GM19395 (cell line): Measurements from ENCODE around the gene DDIAS.
A peak's percentile ranks its signal among the peaks of the same experiment; 100 is the strongest.
"Not testable (repeated sequence)": the region's sequence is repeated elsewhere in the genome, so short reads cannot be mapped to it uniquely, and the experiment has no call there.

Experiments
- ATAC-seq: cut with Tn5 transposase; IDR thresholded peaks from one replicate; pipeline ENCODE4 v1.9.1; 2021; ENCODE audit warnings: mild to moderate bottlenecking, moderate library complexity; ENCODE audit not compliant: unreplicated experiment

DDIAS gene

GRCh38 chr11:82889133-82890001 lies 12.2 kb upstream of the DDIAS start:
- no peak for ATAC-seq

DNA sequence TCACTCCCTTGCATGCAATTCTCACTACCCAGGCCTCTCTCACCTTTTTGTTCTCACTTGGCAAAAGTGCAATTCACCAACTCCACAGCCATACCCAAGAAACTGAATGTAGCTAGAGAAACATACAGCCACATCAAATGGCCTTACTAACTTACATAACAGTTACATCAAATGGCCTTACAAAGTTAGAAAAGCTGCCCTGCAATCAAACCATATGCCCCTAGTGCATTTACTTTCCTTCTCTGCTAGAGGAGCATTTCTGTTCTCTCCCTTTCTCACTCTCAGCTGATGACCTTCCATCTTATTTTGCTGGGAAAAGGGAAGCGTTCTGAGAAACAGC lies 11.6 kb upstream of the DDIAS start:
- no peak for ATAC-seq

DNA sequence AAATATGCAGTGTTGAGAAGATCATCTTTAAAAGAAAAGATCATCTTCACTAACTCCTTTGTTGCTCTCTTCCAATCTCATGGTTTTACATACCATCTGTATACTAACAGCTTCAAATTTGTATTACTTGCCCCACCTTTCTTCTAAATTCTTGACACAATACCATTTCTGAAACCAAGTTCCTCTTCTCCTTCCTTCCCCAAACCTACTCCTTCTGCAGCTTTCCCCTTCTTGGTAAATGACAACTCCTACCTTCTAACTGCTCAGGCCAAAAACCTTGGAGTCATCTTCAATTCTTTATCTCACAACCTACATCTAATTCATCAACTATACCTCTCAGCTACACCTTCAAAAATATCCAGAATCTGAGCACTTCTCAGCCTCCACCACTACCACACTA lies 10.6 kb upstream of the DDIAS start:
- ATAC-seq = no peak

- ATAC-seq = no peak
Measured at GRCh38 chr11:82892611-82893169, 8.8 kb upstream of the DDIAS start.

DNA sequence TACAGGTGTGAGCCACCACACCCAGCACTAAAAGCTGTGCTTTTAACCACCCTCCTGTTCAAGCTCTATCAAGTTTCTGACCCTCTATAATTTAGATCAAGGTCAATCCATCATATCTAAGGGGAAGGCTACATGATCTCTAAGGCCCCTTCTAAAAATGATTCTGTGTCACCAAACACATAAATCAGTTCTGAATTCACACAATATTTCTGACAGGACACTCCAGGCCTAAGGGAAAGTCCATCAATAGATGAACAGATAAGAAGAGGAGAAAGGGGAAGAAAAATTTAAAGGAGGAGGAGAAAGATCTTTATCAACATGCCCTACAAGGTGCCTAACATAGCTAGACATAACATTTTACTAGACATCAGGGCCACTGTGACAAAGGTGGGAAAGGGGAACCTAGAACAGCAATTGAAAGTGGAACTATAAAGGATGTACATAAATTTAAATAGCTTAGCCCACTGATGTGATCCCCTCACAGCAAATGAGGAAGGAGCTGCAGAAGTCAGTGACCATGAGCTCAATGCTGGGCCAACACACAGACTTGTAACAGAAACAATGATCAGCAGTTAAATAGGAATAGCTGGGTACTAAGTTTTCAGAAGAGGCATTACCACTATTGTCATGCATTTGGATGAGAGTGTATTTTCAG lies 6.0 kb upstream of the DDIAS start:
- ATAC-seq = peak; percentile 36

DNA sequence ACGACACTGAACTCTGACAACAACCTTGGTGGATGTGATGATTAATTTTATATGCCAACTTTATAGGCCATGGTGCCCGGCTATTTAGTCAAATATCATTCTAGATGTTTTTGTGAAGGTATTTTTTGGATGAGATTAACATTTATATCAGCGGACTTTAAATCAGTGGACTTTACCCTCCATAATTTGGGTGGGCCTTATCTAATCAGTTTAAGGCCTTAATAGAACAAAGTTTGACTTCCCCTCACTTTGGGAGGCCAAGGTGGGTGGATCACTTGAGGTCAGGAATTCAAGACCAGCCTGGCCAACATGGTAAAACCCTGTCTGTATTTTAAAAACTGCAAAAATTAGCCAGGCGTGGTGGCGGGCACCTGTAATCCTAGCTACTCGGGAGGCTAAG lies 5.4 kb upstream of the DDIAS start:
- ATAC-seq = no peak

DNA sequence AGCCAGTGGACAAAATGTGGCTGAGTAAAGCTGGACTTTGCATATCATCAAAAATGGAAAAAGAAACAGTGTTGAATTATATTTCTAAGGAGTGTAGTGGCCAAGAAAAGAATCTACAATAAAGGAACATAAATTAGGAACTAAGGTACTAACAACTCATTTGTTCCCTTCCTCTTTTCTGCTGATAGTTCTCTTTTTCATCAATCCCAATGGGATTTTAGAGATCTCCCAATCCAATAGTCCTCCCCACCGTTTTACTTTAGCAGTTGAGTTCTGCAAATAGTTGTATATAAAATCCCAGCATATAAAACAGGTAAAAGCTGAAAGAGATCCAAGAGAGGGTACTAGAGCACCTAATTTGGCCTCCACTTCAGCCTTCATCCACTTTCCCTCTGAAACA lies 3.3 kb upstream of the DDIAS start:
- ATAC-seq = no peak

- ATAC-seq = no peak
Measured at GRCh38 chr11:82899186-82899820, 2.2 kb upstream of the DDIAS start.

GRCh38 chr11:82899957-82900276 lies 1.6 kb upstream of the DDIAS start:
- peak; percentile 5 for ATAC-seq

GRCh38 chr11:82900277-82901164 lies 1.0 kb upstream of the DDIAS start, which contains the start of gene PRCP:
PRCP (minus strand) TSS chr11:82900430; CDS start chr11:82900402, 28 bp downstream.
- ATAC-seq = peak; percentile 82

- no peak for ATAC-seq
Measured at GRCh38 chr11:82901922-82902485, 468 bp downstream of the DDIAS start.

- ATAC-seq = no peak
Measured at GRCh38 chr11:82902880-82903279, 1.3 kb downstream of the DDIAS start.

DNA sequence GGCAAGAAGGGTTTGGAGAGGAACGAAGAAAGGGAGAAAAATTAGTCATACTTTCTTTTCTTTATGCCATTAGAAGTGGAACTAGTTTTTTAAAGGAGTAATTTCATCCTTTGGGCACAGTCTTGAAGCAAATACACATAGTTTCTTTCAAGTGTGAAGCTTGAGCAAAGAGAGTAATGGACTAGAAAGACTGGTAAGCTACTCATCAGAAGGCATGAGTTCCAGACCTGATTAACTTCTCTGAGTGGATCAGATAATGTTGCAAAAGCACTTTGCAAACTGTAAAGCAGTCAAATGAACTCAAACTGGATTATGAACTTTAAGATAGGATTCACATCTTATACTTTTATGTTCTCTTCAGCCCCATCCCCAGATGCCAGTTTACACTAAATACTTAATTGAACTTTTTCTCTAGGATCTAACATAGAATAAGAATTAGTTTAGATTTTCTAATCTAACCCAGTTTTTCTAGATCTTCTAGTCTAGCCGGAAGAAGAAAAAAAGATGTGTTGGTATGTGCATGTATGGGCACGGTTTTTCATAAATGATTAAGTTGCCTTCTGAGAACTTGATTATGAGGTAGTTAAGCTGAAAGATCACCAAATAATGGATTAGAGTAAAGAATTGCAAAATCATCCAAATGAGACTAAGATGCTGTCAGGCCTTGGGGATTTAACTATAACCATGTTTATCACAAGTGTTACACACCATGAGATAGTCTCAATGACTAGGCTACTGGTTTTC lies 2.5 kb downstream of the DDIAS start:
- ATAC-seq = no peak

DNA sequence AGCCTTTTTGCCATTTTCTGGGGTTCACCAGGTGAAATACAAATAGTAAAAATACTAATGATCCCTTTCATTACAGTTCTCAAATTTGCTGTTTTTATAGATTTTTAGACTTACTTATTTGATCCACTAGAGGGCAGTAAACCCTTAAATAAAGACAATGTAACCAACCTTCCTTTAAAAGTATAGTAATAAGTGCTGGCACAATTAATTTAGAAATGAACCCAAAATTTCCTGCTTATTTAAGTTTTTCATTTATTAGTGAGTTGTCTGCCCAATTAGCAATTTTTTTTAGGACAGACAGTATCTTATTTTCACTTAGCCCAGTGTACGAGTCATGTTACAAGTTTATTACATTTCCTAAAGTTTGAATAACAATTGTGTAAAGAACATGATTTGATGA lies 4.7 kb downstream of the DDIAS start:
- ATAC-seq = no peak

GRCh38 chr11:82906931-82907330 lies 5.4 kb downstream of the DDIAS start:
- no peak for ATAC-seq

DNA sequence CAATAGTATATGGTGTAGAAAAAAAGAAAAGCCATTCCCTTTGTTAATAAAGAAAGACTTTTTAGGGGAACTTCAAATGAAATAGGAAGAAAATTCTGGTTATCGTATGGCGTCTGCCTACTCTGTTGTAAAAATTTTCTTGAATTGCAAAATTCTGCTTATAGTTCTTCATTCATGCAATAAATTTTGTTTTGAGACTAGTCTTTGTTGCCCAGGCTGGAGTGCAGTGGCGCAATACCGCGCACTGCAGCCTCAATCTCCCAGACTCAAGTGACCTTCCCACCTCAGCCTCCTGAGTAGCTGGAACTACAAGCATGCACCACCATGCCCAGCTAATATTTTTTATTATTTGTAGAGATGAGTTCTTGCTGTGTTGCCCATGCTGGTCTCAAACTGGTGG lies 5.8 kb downstream of the DDIAS start:
- no peak for ATAC-seq

DNA sequence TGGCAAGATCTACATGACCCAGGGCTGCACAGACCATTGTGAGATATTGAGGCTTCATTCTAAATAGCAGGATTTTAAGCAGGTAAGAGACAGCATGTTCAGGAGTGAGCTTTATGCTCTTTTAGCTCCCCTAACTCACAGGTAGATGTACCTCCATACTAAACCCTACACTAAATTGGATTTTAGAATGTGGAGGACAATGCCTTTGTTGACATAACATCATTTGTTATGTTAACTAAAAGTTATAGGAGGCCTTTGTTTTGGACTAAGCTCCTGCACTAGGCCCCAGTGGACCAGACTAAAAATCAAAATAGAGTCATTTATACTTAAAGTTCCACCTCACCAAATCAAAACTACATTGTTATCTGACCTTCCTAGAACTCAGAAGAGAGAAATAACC lies 6.8 kb downstream of the DDIAS start:
- ATAC-seq = no peak

DNA sequence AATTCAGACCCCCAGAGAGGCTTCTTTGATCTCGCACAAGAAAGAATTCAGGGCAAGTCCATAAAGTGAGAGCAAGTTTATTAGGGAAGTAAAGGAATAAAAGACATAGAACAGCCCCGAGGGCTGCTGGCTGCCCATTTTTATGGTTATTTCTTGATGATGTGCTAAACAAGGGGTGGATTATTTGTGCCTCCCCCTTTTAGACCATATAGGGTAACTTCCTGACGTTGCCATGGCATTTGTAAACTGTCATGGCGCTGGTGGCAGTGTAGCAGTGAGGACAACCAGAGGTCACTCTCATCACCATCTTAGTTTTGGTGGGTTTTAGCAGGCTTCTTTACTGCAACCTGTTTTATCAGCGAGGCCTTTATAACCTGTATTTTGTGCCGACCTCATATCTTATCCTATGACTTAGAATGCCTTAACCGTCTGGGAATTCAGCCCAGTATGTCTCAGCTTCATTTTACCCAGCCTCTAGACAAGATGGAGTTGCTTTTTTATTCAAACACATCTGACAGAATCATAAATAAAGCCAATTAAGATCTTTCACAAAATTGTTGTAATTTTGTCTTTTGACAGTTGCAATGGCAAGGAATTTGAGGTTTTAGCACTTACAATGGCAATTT lies 7.6 kb downstream of the DDIAS start:
- ATAC-seq = no peak

- ATAC-seq = not testable (repeated sequence)
Measured at GRCh38 chr11:82919786-82920185, 18.2 kb downstream of the DDIAS start.
